ENCODE data around the gene INPP4B. TPM values are rescaled to one million over a fixed set of nuclear protein-coding genes. Genes with fewer than 3 reads are reported as not detected.

The INPP4B gene
- total and polyA plus RNA-seq, 2 donors (not counting 1 experiment from before 2014, with no cell fraction given), result 0.03 TPM; not detected in 1

DNA sequence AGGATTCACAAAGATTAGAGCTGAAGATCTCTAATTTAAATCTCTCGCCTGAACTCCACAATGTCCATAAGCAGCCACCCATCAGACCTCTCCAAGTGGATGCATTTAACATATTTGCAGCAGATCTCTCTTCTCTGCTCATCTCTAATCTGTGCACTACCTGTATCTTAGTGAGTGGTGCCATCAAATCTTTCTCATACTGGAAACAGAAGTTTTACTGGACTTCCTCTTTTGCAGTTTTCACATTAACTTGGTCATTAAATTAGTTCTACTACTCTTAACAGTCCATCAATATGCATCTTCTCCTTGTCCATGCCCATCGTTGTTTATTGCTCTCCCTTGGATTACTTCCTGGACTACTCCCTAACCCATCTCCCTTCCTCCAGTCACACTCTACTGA lies 721.2 kb downstream of the INPP4B start:
- Histone ChIP-seq H3K79me2 (ENCODE audit: control insufficient read depth, insufficient read depth, low read length) (no peaks in the 10 kb centered on the region), H4K20me1 (ENCODE audit: control insufficient read depth, insufficient read depth, low read length, poor library complexity, severe bottlenecking) (no peaks in the 10 kb centered on the region), H3K4me2 (replicated peaks; ENCODE audit: low read depth, low read length, poor library complexity, severe bottlenecking) (no peak overlapping the region), H3K9me3 (ENCODE audit: control extremely low read depth in 1 of 3, control insufficient read depth in 2 of 3, insufficient read depth in 1 of 3, low read length in 2 of 3) (no peaks in the 10 kb centered on the region), H3K9ac (ENCODE audit: low read length) (no peak overlapping the region), H3K4me1 (ENCODE audit: control insufficient read depth in 2 of 2, insufficient read depth in 2 of 2, low read length in 2 of 2) (no peaks in the 10 kb centered on the region), H3K27me3 (replicated peaks in 1 of 4; ENCODE audit: control extremely low read depth in 1 of 4, control insufficient read depth in 3 of 4, insufficient read depth in 4 of 4, low read length in 3 of 4) (no peaks in the 10 kb centered on the region), H3K4me3 (ENCODE audit: control extremely low read depth in 1 of 5, extremely low read depth in 1 of 5, insufficient read depth in 1 of 5, low read depth in 2 of 5, low read length in 4 of 5) (no peak overlapping the region), H3K36me3 (replicated peaks in 1 of 2; ENCODE audit: control extremely low read depth in 1 of 2, control insufficient read depth in 1 of 2, extremely low read depth in 1 of 2, insufficient read depth in 2 of 2, low read length in 1 of 2) (no peaks in the 10 kb centered on the region), H2AFZ (ENCODE audit: insufficient read depth, low read depth, low read length, poor library complexity, severe bottlenecking) (no peak overlapping the region), H3K27ac (ENCODE audit: low read length in 2 of 2) (no peak overlapping the region)
- TF ChIP-seq EZH2 (IDR thresholded peaks at IDR 0.05; ENCODE audit: borderline replicate concordance, insufficient read depth, low read depth, low read length, poor library complexity, severe bottlenecking) (no peak), CTCF (IDR thresholded peaks at IDR 0.05) (no peak)
- 17% methylated on average over 1 of the region's 2 CpGs for WGBS (ENCODE audit: insufficient coverage)
- Mint-ChIP-seq H3K27me3 (no peaks in the 10 kb centered on the region), H3K27ac (no peak overlapping the region), H3K4me3 (no peak overlapping the region), H3K9me3 (ENCODE audit: insufficient read depth) (no peaks in the 10 kb centered on the region), H3K4me1 (no peaks in the 10 kb centered on the region)
- CTCF ChIA-PET, result interaction anchor here (1.4 kb wide), 1 partner anchor 8 kb away, joined by 3 read pairs; no protein-coding TSS in a partner anchor
- no peak for DNase-seq
- intact Hi-C loops (cut with micrococcal nuclease), result no loop called here
- POLR2A ChIA-PET, result no interaction called here
- ATAC-seq (ENCODE audit: low read depth), result no peak

DNA sequence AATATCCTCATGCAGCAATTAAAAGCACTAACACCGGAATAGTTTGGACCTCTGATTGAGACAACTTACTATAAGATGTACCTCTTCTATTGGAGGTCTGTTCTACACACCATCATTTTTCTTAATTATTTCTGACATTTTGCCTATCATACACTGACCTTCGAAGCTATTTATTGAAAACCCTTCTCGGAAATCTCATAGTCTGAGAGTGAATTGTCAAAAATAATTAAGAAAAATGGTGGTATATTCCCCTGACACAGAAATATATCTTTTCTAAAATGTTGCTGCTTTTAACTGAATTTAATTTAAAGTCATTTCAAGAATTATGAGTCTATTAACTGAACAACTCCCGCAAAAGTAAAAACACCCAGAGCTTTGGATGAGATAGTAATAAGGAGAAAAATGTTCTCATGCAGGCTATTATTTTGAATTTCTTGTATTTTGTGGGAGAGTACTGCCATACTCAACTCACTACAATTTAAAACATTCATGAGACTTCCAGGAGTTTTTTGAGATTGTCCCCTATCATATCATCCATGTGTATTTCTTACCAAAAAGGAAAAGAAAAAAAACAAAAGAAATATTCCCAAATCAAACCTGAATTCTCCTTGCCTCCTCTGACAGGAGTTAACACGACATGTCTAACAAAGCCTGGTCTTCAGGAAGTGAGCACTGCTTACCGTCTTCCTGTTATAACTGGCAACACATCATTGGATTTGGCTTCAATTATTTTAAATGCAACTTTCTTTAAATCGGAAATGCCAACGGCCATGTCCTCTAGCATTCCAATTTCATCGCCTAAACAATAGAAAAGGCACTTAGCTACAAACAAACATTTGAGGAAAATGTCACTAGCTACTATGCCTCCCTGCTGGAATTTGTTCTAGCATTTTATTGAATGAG lies 724.4 kb downstream of the INPP4B start:
- Histone ChIP-seq H3K4me3 (ENCODE audit: control extremely low read depth in 1 of 5, extremely low read depth in 1 of 5, insufficient read depth in 1 of 5, low read depth in 2 of 5, low read length in 4 of 5) (no peak overlapping the region), H3K9ac (ENCODE audit: low read length) (no peak overlapping the region), H3K36me3 (replicated peaks in 1 of 2; ENCODE audit: control extremely low read depth in 1 of 2, control insufficient read depth in 1 of 2, extremely low read depth in 1 of 2, insufficient read depth in 2 of 2, low read length in 1 of 2) (no peaks in the 10 kb centered on the region), H3K4me2 (replicated peaks; ENCODE audit: low read depth, low read length, poor library complexity, severe bottlenecking) (no peak overlapping the region), H3K27me3 (replicated peaks in 1 of 4; ENCODE audit: control extremely low read depth in 1 of 4, control insufficient read depth in 3 of 4, insufficient read depth in 4 of 4, low read length in 3 of 4) (no peaks in the 10 kb centered on the region), H3K27ac (ENCODE audit: low read length in 2 of 2) (no peak overlapping the region), H2AFZ (ENCODE audit: insufficient read depth, low read depth, low read length, poor library complexity, severe bottlenecking) (no peak overlapping the region), H3K4me1 (ENCODE audit: control insufficient read depth in 2 of 2, insufficient read depth in 2 of 2, low read length in 2 of 2) (no peaks in the 10 kb centered on the region), H3K9me3 (ENCODE audit: control extremely low read depth in 1 of 3, control insufficient read depth in 2 of 3, insufficient read depth in 1 of 3, low read length in 2 of 3) (no peaks in the 10 kb centered on the region), H3K79me2 (ENCODE audit: control insufficient read depth, insufficient read depth, low read length) (no peaks in the 10 kb centered on the region), H4K20me1 (ENCODE audit: control insufficient read depth, insufficient read depth, low read length, poor library complexity, severe bottlenecking) (no peaks in the 10 kb centered on the region)
- intact Hi-C loops (cut with micrococcal nuclease), result no loop called here
- ChIA-PET CTCF (interaction anchor here (0.7 kb wide), 1 partner anchor 9 kb away, joined by 3 read pairs; no protein-coding TSS in a partner anchor), POLR2A (no interaction called here)
- no peak overlapping the region for H3K27ac Mint-ChIP-seq
- no peak for DNase-seq
- WGBS (ENCODE audit: insufficient coverage), result 58% methylated on average over 2 of the region's 9 CpGs
- H3K4me1 Mint-ChIP-seq, result no peaks in the 10 kb centered on the region
- no peak for ATAC-seq (ENCODE audit: low read depth)
- no peaks in the 10 kb centered on the region for H3K9me3 Mint-ChIP-seq (ENCODE audit: insufficient read depth)
- H3K4me3 Mint-ChIP-seq, result no peak overlapping the region
- no peaks in the 10 kb centered on the region for H3K27me3 Mint-ChIP-seq
- no peak for TF ChIP-seq EZH2 (IDR thresholded peaks at IDR 0.05; ENCODE audit: borderline replicate concordance, insufficient read depth, low read depth, low read length, poor library complexity, severe bottlenecking)
- no peak for TF ChIP-seq CTCF (IDR thresholded peaks at IDR 0.05)

Measured in B cell (primary cell).